HCT116 (cell line): Measurements from ENCODE around the gene KIAA0825.

Experiments used
- CEBPB ChIP-seq: IDR thresholded peaks from 2 replicates; pipeline ENCODE4 v1.6.1; 2012; ENCODE audit warnings: low read depth
- ELF1 ChIP-seq: IDR thresholded peaks from 2 replicates; pipeline ENCODE4 v1.6.1; 2012; ENCODE audit warnings: low read depth, borderline replicate concordance
- EZH2 ChIP-seq: fragments of 200-600 bp; sonication (generic); IDR thresholded peaks from 2 replicates; pipeline ENCODE4 v1.6.1; 2017; ENCODE audit warnings: antibody characterized with exemption, mixed run types
- EZH2phosphoT487 ChIP-seq: fragments of 200-600 bp; IDR thresholded peaks from 2 replicates; pipeline ENCODE4 v1.6.1; 2018; ENCODE audit warnings: antibody characterized with exemption, borderline replicate concordance
- POLR2A ChIP-seq: IDR thresholded peaks from 2 replicates; pipeline ENCODE4 v1.7.0; 2011; ENCODE audit warnings: borderline replicate concordance; ENCODE audit not compliant: insufficient read depth, insufficient read length; ENCODE audit errors: extremely low read depth
- POLR2AphosphoS5 ChIP-seq: IDR thresholded peaks from 2 replicates; pipeline ENCODE4 v1.6.1; 2011; ENCODE audit warnings: mild to moderate bottlenecking, low read depth, low read length, moderate library complexity
- RAD21 ChIP-seq: IDR thresholded peaks from 2 replicates; pipeline ENCODE4 v1.6.1; 2012; ENCODE audit warnings: low read depth, mild to moderate bottlenecking
- TCF7L2 ChIP-seq: IDR thresholded peaks from 2 replicates; pipeline ENCODE4 v1.7.0; 2011; ENCODE audit warnings: borderline replicate concordance, inconsistent platforms; ENCODE audit not compliant: insufficient read depth, insufficient read length; ENCODE audit errors: extremely low read depth
- ZFX ChIP-seq: fragments of 450-650 bp; IDR thresholded peaks from 2 replicates; pipeline ENCODE4 v1.6.1; 2017
- ZNF274 ChIP-seq: fragments of 200-500 bp; sonication (Bioruptor generic); IDR thresholded peaks from 2 replicates; pipeline ENCODE4 v1.6.1; 2014; ENCODE audit warnings: mild to moderate bottlenecking, low read depth, low read length, inconsistent platforms
- TF ChIP-seq, protein P1 (sequence below): IDR thresholded peaks from 2 replicates; pipeline ENCODE4 v1.6.1; 2012; ENCODE audit warnings: low read depth
- TF ChIP-seq, protein P2 (sequence below), 3 experiments: fragments of 200-600 bp in 1 of 3; sonication (generic) in 1 of 3; IDR thresholded peaks in 2 of 3; conservative IDR thresholded peaks in 1 of 3; 2 replicates each; pipeline ENCODE4 v1.5.1; 2012 to 2017; ENCODE audit warnings: low read depth in 2 of 3, low read length in 2 of 3, antibody characterized with exemption in 1 of 3, borderline replicate concordance in 1 of 3, control low read depth in 1 of 3, mild to moderate bottlenecking in 1 of 3, mixed read lengths in 1 of 3, mixed run types in 1 of 3, moderate library complexity in 1 of 3; ENCODE audit not compliant: insufficient read depth in 1 of 3
- TF ChIP-seq, protein P3 (sequence below): IDR thresholded peaks from 2 replicates; pipeline ENCODE4 v1.6.1; 2012
- TF ChIP-seq, protein P4 (sequence below): IDR thresholded peaks from 2 replicates; pipeline ENCODE4 v1.6.1; 2012

DNA sequence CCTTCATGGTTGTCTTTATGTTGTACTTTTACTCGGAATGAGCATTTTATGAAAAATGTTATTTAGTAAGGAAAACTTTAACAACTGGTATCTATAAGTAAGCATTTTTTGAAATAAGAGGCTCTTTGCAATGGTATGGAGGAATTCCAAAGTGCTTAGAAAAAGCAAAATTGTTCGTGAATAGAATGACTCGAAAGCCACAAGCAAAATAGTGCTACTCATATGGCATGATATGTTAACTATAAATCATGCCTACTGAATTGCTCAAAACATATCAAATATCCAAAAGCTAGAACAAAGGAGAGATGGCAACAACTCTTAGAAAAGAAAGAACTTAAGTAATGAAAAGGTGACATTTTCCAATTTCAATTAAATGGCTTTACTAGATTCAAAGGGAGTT is 216.3 kb downstream of the KIAA0825 start:
- no peak for TF ChIP-seq POLR2AphosphoS5
- TF ChIP-seq, protein P1, sequence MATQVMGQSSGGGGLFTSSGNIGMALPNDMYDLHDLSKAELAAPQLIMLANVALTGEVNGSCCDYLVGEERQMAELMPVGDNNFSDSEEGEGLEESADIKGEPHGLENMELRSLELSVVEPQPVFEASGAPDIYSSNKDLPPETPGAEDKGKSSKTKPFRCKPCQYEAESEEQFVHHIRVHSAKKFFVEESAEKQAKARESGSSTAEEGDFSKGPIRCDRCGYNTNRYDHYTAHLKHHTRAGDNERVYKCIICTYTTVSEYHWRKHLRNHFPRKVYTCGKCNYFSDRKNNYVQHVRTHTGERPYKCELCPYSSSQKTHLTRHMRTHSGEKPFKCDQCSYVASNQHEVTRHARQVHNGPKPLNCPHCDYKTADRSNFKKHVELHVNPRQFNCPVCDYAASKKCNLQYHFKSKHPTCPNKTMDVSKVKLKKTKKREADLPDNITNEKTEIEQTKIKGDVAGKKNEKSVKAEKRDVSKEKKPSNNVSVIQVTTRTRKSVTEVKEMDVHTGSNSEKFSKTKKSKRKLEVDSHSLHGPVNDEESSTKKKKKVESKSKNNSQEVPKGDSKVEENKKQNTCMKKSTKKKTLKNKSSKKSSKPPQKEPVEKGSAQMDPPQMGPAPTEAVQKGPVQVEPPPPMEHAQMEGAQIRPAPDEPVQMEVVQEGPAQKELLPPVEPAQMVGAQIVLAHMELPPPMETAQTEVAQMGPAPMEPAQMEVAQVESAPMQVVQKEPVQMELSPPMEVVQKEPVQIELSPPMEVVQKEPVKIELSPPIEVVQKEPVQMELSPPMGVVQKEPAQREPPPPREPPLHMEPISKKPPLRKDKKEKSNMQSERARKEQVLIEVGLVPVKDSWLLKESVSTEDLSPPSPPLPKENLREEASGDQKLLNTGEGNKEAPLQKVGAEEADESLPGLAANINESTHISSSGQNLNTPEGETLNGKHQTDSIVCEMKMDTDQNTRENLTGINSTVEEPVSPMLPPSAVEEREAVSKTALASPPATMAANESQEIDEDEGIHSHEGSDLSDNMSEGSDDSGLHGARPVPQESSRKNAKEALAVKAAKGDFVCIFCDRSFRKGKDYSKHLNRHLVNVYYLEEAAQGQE, result no peak
- TF ChIP-seq ELF1, result no peak
- no peak for TF ChIP-seq POLR2A
- TF ChIP-seq, protein P2, sequence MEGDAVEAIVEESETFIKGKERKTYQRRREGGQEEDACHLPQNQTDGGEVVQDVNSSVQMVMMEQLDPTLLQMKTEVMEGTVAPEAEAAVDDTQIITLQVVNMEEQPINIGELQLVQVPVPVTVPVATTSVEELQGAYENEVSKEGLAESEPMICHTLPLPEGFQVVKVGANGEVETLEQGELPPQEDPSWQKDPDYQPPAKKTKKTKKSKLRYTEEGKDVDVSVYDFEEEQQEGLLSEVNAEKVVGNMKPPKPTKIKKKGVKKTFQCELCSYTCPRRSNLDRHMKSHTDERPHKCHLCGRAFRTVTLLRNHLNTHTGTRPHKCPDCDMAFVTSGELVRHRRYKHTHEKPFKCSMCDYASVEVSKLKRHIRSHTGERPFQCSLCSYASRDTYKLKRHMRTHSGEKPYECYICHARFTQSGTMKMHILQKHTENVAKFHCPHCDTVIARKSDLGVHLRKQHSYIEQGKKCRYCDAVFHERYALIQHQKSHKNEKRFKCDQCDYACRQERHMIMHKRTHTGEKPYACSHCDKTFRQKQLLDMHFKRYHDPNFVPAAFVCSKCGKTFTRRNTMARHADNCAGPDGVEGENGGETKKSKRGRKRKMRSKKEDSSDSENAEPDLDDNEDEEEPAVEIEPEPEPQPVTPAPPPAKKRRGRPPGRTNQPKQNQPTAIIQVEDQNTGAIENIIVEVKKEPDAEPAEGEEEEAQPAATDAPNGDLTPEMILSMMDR (IDR thresholded peaks at IDR 0.05 in 2 of 3, conservative IDR thresholded peaks at IDR 0.05 in 1 of 3; ENCODE audit: borderline replicate concordance in 1 of 3, insufficient read depth in 1 of 3, low read depth in 2 of 3, low read length in 2 of 3), result no peak
- TF ChIP-seq EZH2, result no peak
- TF ChIP-seq EZH2phosphoT487, result no peak
- TF ChIP-seq ZNF274, result no peak
- no peak for TF ChIP-seq TCF7L2
- TF ChIP-seq, protein P3, sequence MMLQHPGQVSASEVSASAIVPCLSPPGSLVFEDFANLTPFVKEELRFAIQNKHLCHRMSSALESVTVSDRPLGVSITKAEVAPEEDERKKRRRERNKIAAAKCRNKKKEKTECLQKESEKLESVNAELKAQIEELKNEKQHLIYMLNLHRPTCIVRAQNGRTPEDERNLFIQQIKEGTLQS, result no peak
- no peak for TF ChIP-seq ZFX
- TF ChIP-seq, protein P4, sequence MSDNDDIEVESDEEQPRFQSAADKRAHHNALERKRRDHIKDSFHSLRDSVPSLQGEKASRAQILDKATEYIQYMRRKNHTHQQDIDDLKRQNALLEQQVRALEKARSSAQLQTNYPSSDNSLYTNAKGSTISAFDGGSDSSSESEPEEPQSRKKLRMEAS, result no peak
- no peak for TF ChIP-seq RAD21
- no peak for TF ChIP-seq CEBPB
